PFSK-1 (cell line): ENCODE results near the gene RAD51B.

Experiments used
- POLR2AphosphoS5 ChIP-seq: IDR thresholded peaks from 2 replicates; pipeline ENCODE4 v1.6.1; 2012; ENCODE audit warnings: low read depth, mild to moderate bottlenecking, control low read depth, low read length, moderate library complexity
- SIN3A ChIP-seq: IDR thresholded peaks from 2 replicates; pipeline ENCODE4 v1.6.1; 2012; ENCODE audit warnings: mild to moderate bottlenecking, low read length, moderate library complexity, borderline replicate concordance; ENCODE audit not compliant: insufficient read depth

- TF ChIP-seq POLR2AphosphoS5 (no peak), SIN3A (no peak)
These were observed 314.3 kb downstream of the RAD51B start for GRCh38 chr14:68133856-68134255.
